Liver (tissue), 9 donors: ENCODE data around the gene CAPS. TPM values are rescaled to one million over a fixed set of nuclear protein-coding genes. Genes with fewer than 3 reads are reported as not detected.

ENCODE experiments used
- DNase-seq: peaks from one replicate; pipeline ENCODE4 v3.0.0-alpha.2; 2017; ENCODE audit warnings: low spot score
- H3K27ac ChIP-seq, 2 donors: one replicate each; pipeline ENCODE4 v1.7.0; 2013; ENCODE audit warnings: inconsistent platforms in 2 of 2, low read length in 2 of 2, control low read depth in 1 of 2, low read depth in 1 of 2, mild to moderate bottlenecking in 1 of 2
- H3K27me3 ChIP-seq, 4 donors: one replicate each; pipeline versions ENCODE4 v1.6.1 to v1.7.0; 2013; ENCODE audit warnings: low read length in 3 of 4, inconsistent platforms in 1 of 4, mild to moderate bottlenecking in 1 of 4, moderate library complexity in 1 of 4; ENCODE audit not compliant: control insufficient read depth in 4 of 4, insufficient read depth in 4 of 4
- H3K36me3 ChIP-seq, 4 donors: one replicate each; pipeline versions ENCODE4 v1.6.1 to v1.7.0; 2013; ENCODE audit warnings: low read length in 3 of 4, mild to moderate bottlenecking in 3 of 4, low read depth in 1 of 4, moderate library complexity in 1 of 4; ENCODE audit not compliant: control insufficient read depth in 4 of 4, insufficient read depth in 3 of 4
- H3K4me1 ChIP-seq, 4 donors: one replicate each; pipeline versions ENCODE4 v1.6.1 to v1.7.0; 2013; ENCODE audit warnings: low read length in 3 of 4, mild to moderate bottlenecking in 3 of 4, moderate library complexity in 1 of 4; ENCODE audit not compliant: control insufficient read depth in 4 of 4, insufficient read depth in 4 of 4
- H3K4me3 ChIP-seq, 3 donors: one replicate each; pipeline versions ENCODE4 v1.6.1 to v1.7.0; 2013; ENCODE audit warnings: low read length in 3 of 3, control low read depth in 1 of 3, low read depth in 1 of 3, mild to moderate bottlenecking in 1 of 3
- H3K9ac ChIP-seq, 2 donors: one replicate each; pipeline ENCODE4 v1.7.0; 2013; ENCODE audit warnings: low read length in 2 of 2, mild to moderate bottlenecking in 2 of 2, moderate library complexity in 2 of 2, control low read depth in 1 of 2, low read depth in 1 of 2
- H3K9me3 ChIP-seq, 4 donors: one replicate each; pipeline versions ENCODE4 v1.6.1 to v1.7.0; 2013; ENCODE audit warnings: low read length in 3 of 4; ENCODE audit not compliant: control insufficient read depth in 4 of 4
- CTCF ChIP-seq: fragments of 150-350 bp; IDR thresholded peaks from 2 replicates; pipeline ENCODE4 v1.5.1; 2017; ENCODE audit warnings: improper control_type of control experiment, low read depth, low read length; ENCODE audit not compliant: missing input control
- EGR1 ChIP-seq, 2 donors: IDR thresholded peaks; 2 replicates each; pipeline ENCODE4 v1.6.1; 2016 to 2018; ENCODE audit warnings: antibody characterized with exemption in 2 of 2, low read depth in 2 of 2
- FOXA1 ChIP-seq: IDR thresholded peaks from 2 replicates; pipeline ENCODE4 v1.6.1; 2016; ENCODE audit warnings: antibody characterized with exemption
- FOXA2 ChIP-seq: IDR thresholded peaks from 2 replicates; pipeline ENCODE4 v1.6.1; 2016; ENCODE audit warnings: antibody characterized with exemption
- GABPA ChIP-seq, 2 donors: IDR thresholded peaks in 1 of 2; conservative IDR thresholded peaks in 1 of 2; 2 replicates each; pipeline ENCODE4 v1.6.1; 2016; ENCODE audit warnings: antibody characterized with exemption in 2 of 2, mild to moderate bottlenecking in 1 of 2, moderate library complexity in 1 of 2
- HNF4A ChIP-seq, 2 donors: conservative IDR thresholded peaks; 2 replicates each; pipeline ENCODE4 v1.6.1; 2016; ENCODE audit warnings: antibody characterized with exemption in 2 of 2, mild to moderate bottlenecking in 2 of 2
- HNF4G ChIP-seq: IDR thresholded peaks from 2 replicates; pipeline ENCODE4 v1.6.1; 2016; ENCODE audit warnings: antibody characterized with exemption
- JUND ChIP-seq, 2 donors: IDR thresholded peaks; 2 replicates each; pipeline ENCODE4 v1.6.1; 2016; ENCODE audit warnings: antibody characterized with exemption in 2 of 2
- NR2F2 ChIP-seq: IDR thresholded peaks from 2 replicates; pipeline ENCODE4 v1.6.1; 2016; ENCODE audit warnings: antibody characterized with exemption
- RAD21 ChIP-seq, 2 donors: IDR thresholded peaks; 2 replicates each; pipeline ENCODE4 v1.6.1; 2016; ENCODE audit warnings: antibody characterized with exemption in 2 of 2, mild to moderate bottlenecking in 2 of 2
- RXRA ChIP-seq, 2 donors: IDR thresholded peaks; 2 replicates each; pipeline ENCODE4 v1.6.1; 2017 to 2018; ENCODE audit warnings: antibody characterized with exemption in 2 of 2, mild to moderate bottlenecking in 1 of 2
- SP1 ChIP-seq: IDR thresholded peaks from 2 replicates; pipeline ENCODE4 v1.6.1; 2018; ENCODE audit warnings: antibody characterized with exemption, mild to moderate bottlenecking
- TAF1 ChIP-seq: conservative IDR thresholded peaks from 2 replicates; pipeline ENCODE4 v1.6.1; 2016; ENCODE audit warnings: antibody characterized with exemption, mild to moderate bottlenecking
- YY1 ChIP-seq: IDR thresholded peaks from 2 replicates; pipeline ENCODE4 v1.6.1; 2016; ENCODE audit warnings: antibody characterized with exemption, mild to moderate bottlenecking
- WGBS: extraction: QIAGEN DNeasy Blood & Tissue Kit; methylation state at CpG from one replicate; pipeline ENCODE4 v1.1.7; 2013; 5-methylcytosine and 5-hydroxymethylcytosine counted together
- polyA plus RNA-seq, 2 donors: library from polyadenylated mRNA; stranded (reverse) in 1 of 2; unstranded in 1 of 2; fragments of 200-250 nt in 1 of 2; fragments of >200 nt in 1 of 2; fragmentation: Nextera tagmentation in 1 of 2; extraction: Ambion mirVana in 1 of 2; gene quantifications; one replicate each; pipeline versions ENCODE4 v1.2.1 to v1.2.3, GENCODE V29; 2013 to 2015
- total RNA-seq, 2 donors: library from RNA; depleted of rRNA; stranded (reverse); fragments of >200 nt; gene quantifications; one replicate each; pipeline ENCODE4 v1.2.3, GENCODE V29; 2014
- TF ChIP-seq, protein P1 (sequence below): IDR thresholded peaks from 2 replicates; pipeline ENCODE4 v1.6.1; 2016; ENCODE audit warnings: antibody characterized with exemption
- TF ChIP-seq, protein P2 (sequence below): IDR thresholded peaks from 2 replicates; pipeline ENCODE4 v1.6.1; 2016; ENCODE audit warnings: antibody characterized with exemption, mild to moderate bottlenecking
- TF ChIP-seq, protein P3 (sequence below): IDR thresholded peaks from 2 replicates; pipeline ENCODE4 v1.6.1; 2016; ENCODE audit warnings: antibody characterized with exemption
- TF ChIP-seq, protein P4 (sequence below): IDR thresholded peaks from 2 replicates; pipeline ENCODE4 v1.6.1; 2016; ENCODE audit warnings: antibody characterized with exemption
- donor health status: healthy.
- donor health status: healthy.
- donor health status: healthy.
- donor health status: healthy.
- donor health status: healthy.

Gene CAPS
- total and polyA plus RNA-seq, 4 donors: 2.1 to 11.4 (median 3.5) TPM

GRCh38 chr19:5915782-5916165 is 1.7 kb downstream of the CAPS start:
- no peak overlapping the region for H3K9ac ChIP-seq
- no peaks in the 10 kb centered on the region for H3K27me3 ChIP-seq
- H3K36me3 ChIP-seq: peaks cover 8 to 44% (median 15%) of the 10 kb centered on the region in 4 donors
- TF ChIP-seq FOXA1 (no peak), HNF4G (no peak), YY1 (no peak), NR2F2 (no peak), JUND (IDR thresholded peaks at IDR 0.05) (no peak), HNF4A (conservative IDR thresholded peaks at IDR 0.05) (no peak), EGR1 (IDR thresholded peaks at IDR 0.05; ENCODE audit: low read depth in 2 of 2) (no peak), GABPA (IDR thresholded peaks at IDR 0.05 in 1 of 2, conservative IDR thresholded peaks at IDR 0.05 in 1 of 2) (no peak), CTCF (no peak), RXRA (IDR thresholded peaks at IDR 0.05) (no peak), FOXA2 (no peak), SP1 (no peak), TAF1 (no peak), RAD21 (IDR thresholded peaks at IDR 0.05) (no peak)
- TF ChIP-seq, protein P1, sequence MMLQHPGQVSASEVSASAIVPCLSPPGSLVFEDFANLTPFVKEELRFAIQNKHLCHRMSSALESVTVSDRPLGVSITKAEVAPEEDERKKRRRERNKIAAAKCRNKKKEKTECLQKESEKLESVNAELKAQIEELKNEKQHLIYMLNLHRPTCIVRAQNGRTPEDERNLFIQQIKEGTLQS: no peak
- TF ChIP-seq, protein P2, sequence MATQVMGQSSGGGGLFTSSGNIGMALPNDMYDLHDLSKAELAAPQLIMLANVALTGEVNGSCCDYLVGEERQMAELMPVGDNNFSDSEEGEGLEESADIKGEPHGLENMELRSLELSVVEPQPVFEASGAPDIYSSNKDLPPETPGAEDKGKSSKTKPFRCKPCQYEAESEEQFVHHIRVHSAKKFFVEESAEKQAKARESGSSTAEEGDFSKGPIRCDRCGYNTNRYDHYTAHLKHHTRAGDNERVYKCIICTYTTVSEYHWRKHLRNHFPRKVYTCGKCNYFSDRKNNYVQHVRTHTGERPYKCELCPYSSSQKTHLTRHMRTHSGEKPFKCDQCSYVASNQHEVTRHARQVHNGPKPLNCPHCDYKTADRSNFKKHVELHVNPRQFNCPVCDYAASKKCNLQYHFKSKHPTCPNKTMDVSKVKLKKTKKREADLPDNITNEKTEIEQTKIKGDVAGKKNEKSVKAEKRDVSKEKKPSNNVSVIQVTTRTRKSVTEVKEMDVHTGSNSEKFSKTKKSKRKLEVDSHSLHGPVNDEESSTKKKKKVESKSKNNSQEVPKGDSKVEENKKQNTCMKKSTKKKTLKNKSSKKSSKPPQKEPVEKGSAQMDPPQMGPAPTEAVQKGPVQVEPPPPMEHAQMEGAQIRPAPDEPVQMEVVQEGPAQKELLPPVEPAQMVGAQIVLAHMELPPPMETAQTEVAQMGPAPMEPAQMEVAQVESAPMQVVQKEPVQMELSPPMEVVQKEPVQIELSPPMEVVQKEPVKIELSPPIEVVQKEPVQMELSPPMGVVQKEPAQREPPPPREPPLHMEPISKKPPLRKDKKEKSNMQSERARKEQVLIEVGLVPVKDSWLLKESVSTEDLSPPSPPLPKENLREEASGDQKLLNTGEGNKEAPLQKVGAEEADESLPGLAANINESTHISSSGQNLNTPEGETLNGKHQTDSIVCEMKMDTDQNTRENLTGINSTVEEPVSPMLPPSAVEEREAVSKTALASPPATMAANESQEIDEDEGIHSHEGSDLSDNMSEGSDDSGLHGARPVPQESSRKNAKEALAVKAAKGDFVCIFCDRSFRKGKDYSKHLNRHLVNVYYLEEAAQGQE: no peak
- TF ChIP-seq, protein P3, sequence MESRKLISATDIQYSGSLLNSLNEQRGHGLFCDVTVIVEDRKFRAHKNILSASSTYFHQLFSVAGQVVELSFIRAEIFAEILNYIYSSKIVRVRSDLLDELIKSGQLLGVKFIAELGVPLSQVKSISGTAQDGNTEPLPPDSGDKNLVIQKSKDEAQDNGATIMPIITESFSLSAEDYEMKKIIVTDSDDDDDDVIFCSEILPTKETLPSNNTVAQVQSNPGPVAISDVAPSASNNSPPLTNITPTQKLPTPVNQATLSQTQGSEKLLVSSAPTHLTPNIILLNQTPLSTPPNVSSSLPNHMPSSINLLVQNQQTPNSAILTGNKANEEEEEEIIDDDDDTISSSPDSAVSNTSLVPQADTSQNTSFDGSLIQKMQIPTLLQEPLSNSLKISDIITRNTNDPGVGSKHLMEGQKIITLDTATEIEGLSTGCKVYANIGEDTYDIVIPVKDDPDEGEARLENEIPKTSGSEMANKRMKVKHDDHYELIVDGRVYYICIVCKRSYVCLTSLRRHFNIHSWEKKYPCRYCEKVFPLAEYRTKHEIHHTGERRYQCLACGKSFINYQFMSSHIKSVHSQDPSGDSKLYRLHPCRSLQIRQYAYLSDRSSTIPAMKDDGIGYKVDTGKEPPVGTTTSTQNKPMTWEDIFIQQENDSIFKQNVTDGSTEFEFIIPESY: no peak
- TF ChIP-seq, protein P4, sequence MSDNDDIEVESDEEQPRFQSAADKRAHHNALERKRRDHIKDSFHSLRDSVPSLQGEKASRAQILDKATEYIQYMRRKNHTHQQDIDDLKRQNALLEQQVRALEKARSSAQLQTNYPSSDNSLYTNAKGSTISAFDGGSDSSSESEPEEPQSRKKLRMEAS: no peak
- no peak overlapping the region for H3K27ac ChIP-seq
- no peak overlapping the region for H3K4me3 ChIP-seq
- peaks cover 5 to 12% (median 6%) of the 10 kb centered on the region in 4 donors for H3K4me1 ChIP-seq
- H3K9me3 ChIP-seq: no peaks in the 10 kb centered on the region
- 93% methylated on average over 11 of the region's 11 CpGs for WGBS
- no peak for DNase-seq
